GM21381 (cell line): ENCODE measurements around the gene ZNF18.
"Not testable (repeated sequence)": the region's sequence is repeated elsewhere in the genome, so short reads cannot be mapped to it uniquely, and the experiment has no call there.

Experiments
- ATAC-seq: cut with Tn5 transposase; IDR thresholded peaks from one replicate; pipeline ENCODE4 v1.9.1; 2021; ENCODE audit warnings: mild to moderate bottlenecking, moderate library complexity; ENCODE audit not compliant: unreplicated experiment

Gene ZNF18

DNA sequence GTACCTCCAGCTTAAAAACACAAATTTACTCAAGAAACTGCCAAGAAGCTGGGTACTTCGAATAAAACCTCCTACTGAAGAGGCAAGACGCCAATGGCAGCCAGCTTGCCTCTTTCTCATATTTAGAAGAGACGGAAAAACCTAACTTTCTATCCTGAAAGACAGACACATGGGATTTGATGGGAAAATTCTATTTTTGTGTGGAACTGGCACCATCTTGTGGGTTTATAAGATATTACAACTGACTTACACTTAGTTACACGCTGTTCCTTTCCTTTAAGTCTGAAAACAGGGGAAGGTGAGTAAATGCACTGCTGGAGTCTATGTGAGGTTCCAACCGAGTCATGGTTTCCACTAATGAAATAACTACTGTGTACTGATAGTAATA, 10.3 kb downstream of the ZNF18 start:
- no peak for ATAC-seq

DNA sequence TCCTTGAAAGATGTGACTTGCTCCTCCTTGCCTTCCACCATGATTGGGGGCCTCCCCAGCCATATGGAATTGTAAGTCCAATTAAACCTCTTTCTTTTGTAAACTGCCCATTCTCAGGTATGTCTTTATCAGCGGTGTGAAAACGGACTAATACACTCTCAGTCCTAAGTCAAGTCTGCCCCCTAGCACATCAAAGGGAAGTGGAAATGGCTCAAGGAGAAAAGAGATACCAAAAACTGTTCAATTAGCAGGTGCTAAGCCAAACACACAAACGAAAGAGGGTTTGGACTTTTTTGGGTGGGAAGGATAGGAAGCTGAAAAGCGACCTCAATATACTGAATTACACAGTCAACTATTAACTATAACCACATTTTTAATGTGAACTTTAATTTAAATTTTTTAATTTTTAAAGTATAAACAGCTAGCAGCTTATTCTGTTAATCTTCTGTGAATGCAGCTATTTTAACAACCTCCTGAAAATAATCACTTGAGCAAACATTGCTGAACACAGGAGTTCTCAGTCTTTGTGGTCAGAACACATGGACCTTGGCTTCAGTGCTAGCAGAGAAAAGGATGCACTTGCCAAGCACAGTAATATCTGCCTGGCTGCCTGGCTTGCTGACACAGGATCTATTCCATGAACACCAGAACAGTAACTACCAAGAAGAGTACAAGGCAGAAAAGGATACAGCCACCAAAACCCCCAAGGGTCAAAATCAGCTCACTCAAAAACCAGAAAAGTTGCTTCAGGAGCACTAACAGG, 10.9 kb downstream of the ZNF18 start:
- no peak for ATAC-seq

DNA sequence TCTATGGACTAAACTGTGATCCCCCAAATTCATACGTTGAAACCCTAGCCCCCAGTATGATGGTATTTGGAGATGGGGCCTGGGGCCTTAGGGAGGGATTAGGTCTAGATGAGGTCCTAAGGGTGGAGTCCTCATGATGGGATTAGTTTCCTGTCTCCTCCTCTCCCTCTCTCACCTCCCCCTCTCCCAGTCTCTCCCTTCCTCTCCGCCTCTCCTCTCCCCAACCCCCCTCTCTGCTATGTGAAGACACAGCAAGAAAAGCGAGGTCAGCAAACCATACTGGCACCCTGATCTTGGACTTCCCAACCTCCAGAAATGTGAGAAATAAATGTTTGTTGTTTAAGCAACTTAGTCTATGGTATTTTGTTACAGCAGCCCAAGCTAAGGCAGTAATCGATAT, 15.4 kb downstream of the ZNF18 start:
- no peak for ATAC-seq

DNA sequence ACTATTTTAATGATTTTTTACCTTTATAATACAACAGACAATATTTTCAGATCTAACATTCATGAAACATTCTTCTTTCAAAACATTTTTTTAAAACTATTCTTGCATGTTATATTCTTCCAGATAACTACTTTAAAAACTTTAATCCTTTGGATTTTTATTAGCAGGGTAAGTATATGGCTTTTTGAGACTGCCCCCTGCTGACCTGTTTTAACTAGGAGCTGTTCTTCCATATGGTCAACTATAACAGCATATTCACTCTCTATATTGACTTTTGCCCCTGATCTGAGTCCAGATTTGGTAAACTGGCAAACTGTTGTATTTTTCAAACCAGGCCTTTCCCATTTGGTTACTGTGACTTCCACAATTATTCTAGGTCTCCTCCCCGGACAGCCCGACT, 16.5 kb downstream of the ZNF18 start:
- no peak for ATAC-seq

DNA sequence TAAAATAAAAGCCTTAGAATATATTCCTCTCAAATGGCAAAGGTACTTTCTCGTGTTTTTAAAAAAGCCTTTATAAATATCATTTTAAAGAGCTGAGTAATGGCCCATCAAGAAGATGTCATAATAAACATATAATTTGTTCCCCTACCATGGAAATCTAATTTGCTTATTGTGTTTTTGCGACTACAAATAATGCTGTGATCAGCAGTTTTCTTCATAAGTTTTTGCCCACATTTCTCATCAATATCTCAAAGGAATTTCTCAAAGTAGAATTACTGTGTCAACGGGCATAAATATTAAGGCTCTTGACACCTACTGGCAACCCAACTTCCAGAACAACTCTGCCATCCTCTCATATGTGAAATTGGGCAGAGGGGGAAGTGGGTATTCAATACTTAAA, 17.5 kb downstream of the ZNF18 start:
- no peak for ATAC-seq

DNA sequence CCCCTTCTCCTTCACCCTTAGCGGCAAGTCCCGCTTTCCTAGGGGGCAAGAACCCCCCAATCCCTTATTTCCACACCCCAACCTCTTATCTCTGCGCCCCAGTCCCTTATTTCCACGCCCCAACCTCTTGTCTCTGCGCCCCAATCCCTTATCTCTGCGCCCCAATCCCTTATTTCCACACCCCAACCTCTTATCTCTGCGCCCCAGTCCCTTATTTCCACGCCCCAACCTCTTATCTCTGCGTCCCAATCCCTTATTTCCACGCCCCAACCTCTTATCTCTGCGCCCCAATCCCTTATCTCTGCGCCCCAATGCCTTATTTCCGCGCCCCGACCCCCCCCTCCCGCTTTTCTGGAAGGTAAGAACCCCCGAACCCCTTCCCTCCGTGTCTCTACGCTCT, 24.5 kb downstream of the ZNF18 start:
- not testable (repeated sequence) for ATAC-seq

DNA sequence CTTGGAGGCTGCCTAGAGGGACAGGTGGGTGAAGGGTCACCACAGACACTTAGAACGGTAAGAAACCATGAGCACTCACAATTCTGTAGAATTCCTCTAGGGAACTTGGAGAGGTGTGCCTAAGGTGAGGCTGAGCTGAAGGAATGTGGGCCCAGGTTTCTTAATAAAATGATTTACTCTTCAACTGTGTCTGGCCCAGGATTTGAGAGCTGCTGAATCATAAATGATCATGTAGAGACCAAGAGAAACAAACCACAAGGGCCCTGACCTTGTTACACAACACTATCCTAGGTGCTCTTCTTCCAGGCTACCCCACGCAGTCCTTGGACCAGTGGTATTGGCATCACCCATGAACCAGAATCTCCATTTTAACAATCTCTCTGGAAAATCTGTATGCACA, 27.7 kb downstream of the ZNF18 start:
- no peak for ATAC-seq

DNA sequence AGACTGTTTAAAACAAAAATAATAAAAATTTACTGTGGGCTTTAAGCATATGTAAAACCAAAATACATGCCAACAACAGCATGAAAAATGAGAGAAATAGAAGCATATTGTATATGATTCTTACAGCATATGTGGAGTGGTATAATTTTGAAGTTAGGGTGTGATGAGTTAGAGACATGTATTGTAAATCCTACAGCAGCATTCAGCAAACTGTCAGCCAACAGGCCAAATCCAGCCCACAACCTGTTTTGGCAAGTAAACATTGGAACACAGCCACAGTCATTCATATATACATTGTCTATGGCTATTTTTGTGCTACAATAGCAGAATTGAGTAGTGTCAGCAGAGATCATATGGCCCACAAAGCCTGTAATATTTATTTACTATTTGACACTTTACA, 42.3 kb downstream of the ZNF18 start:
- ATAC-seq = no peak

DNA sequence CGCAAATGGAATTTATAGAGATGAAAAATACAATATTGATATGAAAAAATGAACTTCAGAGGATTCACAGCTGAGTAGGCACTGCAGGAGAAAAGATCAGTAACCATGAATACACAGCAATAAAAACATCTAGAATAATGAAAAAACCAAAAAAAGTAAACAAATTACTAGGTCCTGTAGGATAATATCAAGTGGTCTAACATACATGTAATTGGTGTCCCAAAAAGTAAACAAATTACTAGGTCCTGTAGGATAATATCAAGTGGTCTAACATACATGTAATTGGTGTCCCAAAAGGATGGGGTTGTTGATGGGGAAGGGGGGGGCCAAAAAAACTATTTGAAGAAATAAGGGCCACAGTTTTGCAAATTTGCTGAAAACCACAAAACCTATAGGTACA, 43.4 kb downstream of the ZNF18 start:
- ATAC-seq = no peak

DNA sequence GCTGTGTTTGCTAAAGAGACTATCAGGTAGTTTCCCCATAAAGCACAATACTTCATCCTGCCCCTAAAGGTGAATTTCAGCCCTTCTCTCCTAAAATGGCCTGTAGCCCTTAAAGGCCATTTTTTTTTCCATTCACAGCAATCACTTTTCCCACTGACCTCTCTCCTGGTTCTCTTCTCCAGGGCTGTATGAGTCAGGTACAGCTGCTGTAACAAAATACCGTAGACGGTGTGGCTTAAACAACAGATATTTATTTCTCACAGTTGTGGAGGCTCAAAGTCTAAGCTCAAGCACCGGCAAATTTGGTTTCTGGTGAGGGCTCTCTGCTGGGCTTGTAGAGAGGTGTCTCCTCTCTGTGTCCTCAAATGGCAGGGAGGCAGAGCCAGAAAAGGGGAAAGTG, 44.7 kb downstream of the ZNF18 start:
- ATAC-seq = no peak

DNA sequence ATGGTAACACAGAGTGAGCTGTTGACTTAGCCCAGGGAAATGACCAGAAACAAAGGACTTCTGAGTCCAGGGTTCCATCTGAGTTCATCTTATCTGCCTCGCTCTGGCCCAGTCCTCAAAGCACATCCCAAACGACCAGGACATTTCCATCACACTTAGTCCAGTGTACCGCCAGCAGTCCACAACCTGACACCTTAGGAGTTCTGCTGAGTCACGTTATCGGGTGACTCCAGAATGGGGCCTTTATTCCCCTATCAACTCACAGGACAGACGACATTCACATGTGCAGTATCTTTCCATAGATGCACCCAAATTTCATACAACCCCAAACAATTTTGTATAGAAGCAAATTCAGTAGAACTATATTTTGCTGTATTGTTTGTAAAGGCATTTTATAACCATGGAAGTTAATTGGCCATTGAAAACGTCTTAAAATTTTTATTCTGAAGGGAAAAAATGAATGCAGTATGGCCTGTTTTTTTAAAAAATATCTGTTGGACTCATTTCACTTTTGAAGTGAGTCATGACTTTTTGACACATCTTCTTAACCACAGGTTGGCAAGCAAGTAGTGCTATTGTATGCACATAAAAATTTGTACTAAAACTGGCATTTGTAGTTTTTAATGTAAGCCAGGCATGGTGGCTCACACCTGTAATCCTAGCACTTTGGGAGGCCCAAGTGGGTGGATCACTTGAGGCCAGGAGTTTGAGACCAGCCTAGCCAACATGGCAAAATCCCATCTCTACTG, 46.3 kb downstream of the ZNF18 start:
- ATAC-seq = no peak

DNA sequence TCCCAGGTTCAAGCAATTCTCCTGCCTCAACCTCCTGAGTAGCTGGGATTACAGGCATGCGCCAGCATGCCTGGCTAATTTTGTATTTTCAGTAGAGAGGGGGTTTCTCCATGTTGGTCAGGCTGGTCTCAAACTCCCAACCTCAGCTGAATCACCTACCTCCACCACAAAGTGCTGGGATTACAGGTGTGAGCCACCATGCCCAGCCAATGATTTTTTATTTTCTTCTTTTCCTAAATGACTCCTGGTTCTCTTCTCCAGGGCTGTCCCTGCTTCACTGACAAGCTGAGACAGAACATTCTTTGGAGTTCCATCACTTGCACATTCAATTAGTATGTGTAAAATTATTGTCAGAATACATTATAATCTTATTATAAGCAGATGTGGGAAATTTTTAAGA, 47.7 kb downstream of the ZNF18 start:
- ATAC-seq = not testable (repeated sequence)

DNA sequence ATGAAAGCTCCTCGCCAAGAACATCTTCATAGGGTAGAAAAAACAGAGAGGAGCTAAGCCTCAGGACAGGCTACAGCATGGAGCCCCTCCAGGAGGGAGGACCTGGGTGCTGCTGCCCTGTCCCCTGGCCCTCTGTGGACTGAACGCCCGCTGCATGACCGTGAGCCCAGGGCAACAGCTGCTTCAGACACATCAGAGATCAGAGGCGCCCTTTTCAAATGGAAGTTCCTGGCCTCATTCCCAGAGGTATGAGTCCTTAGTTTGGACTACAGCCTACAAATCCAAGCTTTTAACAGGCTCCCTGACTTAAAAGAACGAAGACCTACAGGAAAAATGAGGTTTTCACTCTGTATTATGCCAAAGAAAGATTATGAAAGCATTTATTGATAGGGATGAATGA, 48.5 kb downstream of the ZNF18 start:
- no peak for ATAC-seq

DNA sequence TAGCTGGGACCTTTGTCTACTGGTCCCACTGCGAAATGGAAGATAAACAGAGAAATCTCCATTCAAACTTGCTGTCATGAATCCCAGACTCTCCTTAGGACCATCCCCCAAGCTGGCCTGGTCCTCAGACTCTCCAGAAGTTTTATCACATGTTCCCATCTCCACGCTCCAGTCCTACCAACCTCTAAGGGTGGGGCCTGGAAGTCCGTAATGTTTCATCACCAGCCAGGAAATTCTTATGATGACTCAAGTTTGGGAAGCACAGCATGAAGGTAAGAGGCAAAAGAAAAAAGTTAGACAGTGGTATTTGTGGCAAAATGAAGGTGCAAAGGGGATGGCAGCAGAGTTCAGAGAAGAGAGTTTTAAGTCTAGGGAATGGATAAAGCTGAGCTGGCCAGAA, 52.7 kb downstream of the ZNF18 start:
- ATAC-seq = no peak

DNA sequence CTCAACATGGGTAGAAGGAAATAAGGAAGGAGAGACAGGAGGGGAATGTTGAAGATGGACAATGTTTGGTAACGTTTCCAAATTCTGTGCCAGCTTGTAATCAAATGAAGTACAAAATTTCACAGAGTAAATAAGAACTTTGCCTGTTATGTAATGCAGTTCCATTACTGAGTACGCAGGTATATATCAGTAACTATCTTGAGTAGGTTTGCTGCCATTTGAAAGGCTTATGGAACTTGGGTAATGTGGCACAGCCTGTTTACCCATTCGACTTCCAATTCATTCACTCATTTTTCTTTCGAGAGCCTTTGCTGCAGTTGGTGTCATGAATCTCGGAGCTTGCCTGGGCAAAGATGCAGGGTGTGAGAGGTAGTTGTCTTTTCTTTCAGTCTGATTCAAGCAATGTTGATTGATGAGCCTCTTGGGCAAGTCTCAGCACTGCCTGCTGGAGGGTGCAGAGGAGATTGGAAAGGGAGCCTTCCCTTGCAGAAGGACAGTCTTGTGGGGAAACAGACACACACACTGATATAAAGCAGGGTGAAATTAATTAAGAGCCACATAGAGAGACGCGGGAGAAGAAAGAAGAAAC, 53.4 kb downstream of the ZNF18 start:
- ATAC-seq = no peak

DNA sequence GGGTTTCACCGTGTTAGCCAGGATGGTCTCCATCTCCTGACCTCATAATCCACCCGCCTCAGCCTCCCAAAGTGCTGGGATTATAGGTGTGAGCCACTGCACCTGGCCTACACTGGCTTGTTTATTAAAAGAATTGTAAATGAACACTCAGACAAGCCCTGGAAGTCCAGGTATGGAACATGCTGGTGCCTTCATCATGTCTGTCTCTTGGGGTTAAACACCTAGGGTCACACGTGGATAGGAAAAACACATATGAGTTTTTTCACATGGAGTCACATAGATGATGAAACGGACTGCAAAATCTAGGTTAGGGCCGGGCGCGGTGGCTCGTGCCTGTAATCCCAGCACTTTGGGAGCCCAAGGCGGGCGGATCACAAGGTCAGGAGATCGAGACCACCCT, 54.2 kb downstream of the ZNF18 start:
- not testable (repeated sequence) for ATAC-seq

DNA sequence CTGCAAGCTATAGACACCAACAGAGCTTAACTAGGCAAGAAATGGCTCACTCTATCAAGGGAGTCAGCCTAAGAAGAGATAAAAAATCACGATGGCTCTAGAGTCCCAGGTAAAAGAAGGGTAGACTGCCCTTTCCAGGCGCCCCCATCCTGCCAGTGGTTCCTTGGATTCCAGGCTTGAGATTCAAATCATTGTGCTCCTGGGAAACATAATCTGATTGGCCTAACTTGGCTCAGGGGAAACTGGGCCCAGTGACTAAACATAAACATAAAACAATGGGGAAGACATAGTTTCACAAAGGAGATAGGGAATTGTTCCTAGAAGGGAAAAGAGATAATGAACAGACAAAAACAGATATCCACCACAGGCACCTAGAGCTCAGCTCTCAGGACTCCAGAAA, 56.4 kb downstream of the ZNF18 start:
- no peak for ATAC-seq

DNA sequence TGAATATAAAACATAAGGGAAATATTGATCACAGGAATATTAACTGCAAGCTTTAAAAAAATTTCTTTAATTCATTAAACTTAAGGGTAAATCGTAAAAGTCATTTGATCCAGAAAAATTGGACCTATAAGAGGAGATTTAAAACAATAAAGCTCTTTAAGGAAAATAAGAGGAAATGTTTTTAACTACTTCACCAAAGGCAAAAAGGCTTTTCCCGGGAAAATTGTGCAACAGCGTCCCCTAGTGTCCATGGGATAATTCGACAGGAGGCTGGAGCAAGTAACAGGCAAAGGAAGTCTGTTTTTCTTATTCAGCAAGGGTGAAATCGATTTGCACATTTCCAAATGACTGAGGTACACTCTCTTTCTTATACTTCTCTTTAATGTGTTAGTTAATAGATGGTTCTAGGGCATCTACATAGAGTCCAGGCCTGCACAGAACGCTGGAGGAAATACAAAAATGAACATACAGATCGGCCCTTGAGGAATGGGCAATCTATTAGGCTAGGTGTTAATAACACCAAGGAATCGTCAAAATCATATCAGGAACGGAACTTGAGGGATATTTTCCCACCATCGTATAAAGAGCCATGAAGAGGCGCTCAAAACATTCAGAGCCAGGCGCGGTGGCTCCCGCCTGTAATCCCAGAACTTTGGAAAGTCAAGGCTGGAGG, 61.4 kb downstream of the ZNF18 start:
- ATAC-seq = no peak

DNA sequence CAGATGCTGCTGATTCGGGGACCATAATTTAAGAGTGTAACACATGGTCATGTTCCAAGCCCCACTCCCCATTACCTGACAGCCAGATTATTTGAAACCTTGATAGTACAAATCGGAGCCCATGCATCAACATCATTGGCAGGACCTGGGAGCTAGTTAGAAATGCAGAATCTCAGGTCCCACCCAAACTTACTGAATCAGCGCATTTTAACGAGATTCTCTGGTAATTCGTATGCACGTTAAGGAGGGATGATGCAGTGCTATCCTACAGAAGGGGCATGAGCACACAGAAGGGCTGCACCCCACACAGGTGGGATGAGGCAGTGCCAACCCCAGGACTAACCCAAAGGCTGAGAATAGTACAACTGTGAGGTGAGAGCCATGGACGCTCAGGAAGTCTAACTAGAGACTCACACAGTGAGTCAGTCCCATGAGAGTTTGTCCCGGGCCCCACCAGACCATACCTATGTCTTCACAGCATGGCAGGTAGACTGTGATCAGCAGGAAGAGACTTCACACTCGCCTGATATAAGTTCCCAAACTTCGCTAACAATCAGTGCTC, 64.9 kb downstream of the ZNF18 start:
- ATAC-seq = no peak

DNA sequence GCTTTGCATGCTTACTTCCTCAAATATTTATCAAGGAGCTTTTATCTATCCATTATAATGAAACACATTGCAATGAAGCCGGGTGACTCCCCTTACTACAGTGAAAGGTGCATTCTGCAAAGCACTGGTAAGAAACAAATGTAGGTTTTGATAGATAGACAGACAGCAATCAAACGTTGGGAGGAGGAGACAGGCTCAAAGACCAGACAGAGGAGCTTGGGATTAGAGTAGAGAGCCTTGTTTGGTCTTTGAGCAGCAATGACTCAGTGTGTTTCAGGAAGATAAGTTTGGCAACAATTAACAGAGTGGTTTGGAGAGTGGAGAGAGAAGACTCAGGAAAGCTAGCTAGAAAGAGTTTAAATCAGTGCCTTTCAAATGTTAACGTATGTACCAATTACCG, 68.8 kb downstream of the ZNF18 start:
- ATAC-seq = no peak
